SK-N-SH (cell line): ENCODE measurements around the gene SOX15. TPM values are rescaled to one million over a fixed set of nuclear protein-coding genes. Genes with fewer than 3 reads are reported as not detected.

Experiments
- CTCF ChIA-PET: fragments of 300-600, 350-600 bp; formaldehyde crosslinking; extraction: SDS; loops from one replicate; lab custom pipeline; 2021; lab: Yijun Ruan, JAX
- POLR2A ChIA-PET: fragments of 350-600 bp; sonication (Branson Sonifier 250); formaldehyde crosslinking; extraction: SDS; loops from one replicate; lab custom pipeline; 2020; ENCODE audit warnings: antibody characterized with exemption, inconsistent platforms; lab: Yijun Ruan, JAX
- DNase-seq: peaks from one replicate; pipeline ENCODE4 v3.0.0; 2012
- H2AFZ ChIP-seq: fragments of 200-600 bp; sonication (generic); 2 replicates; pipeline ENCODE4 v1.8.1; 2016; ENCODE audit warnings: antibody characterized with exemption, mild to moderate bottlenecking, low read depth
- H3F3A ChIP-seq: fragments of 200-600 bp; sonication (generic); replicated peaks from 2 replicates; pipeline ENCODE3; 2016; ENCODE audit warnings: antibody characterized with exemption, mild to moderate bottlenecking; ENCODE audit not compliant: insufficient read depth
- H3K27ac ChIP-seq, 2 experiments: fragments of 200-500 bp in 1 of 2; fragments of 200-600 bp in 1 of 2; sonication (Bioruptor generic) in 1 of 2; sonication (generic), shearing (Covaris generic) in 1 of 2; 2 replicates each; pipeline versions ENCODE4 v1.5.1 to v1.6.1; 2014 to 2016; ENCODE audit warnings: low read depth in 2 of 2, inconsistent platforms in 1 of 2, low read length in 1 of 2, mild to moderate bottlenecking in 1 of 2, mixed read lengths in 1 of 2
- H3K27me3 ChIP-seq: fragments of 200-600 bp; sonication (generic), shearing (Covaris generic); 2 replicates; pipeline ENCODE4 v1.6.1; 2016; ENCODE audit warnings: mixed run types; ENCODE audit not compliant: insufficient read depth
- H3K36me3 ChIP-seq, 2 experiments: fragments of 200-500 bp in 1 of 2; fragments of 200-600 bp in 1 of 2; sonication (Bioruptor generic) in 1 of 2; sonication (generic) in 1 of 2; replicated peaks in 1 of 2; 2 replicates each; pipeline versions ENCODE3 to v1.5.1; 2014 to 2016; ENCODE audit warnings: low read length in 1 of 2, mild to moderate bottlenecking in 1 of 2; ENCODE audit not compliant: insufficient read depth in 2 of 2, control insufficient read depth in 1 of 2
- H3K4me1 ChIP-seq, 2 experiments: fragments of 200-500 bp in 1 of 2; fragments of 200-600 bp in 1 of 2; sonication (Bioruptor generic) in 1 of 2; sonication (generic), shearing (Covaris generic) in 1 of 2; 2 replicates each; pipeline versions ENCODE4 v1.5.1 to v1.6.1; 2014 to 2016; ENCODE audit warnings: low read depth in 1 of 2, low read length in 1 of 2, mixed run types in 1 of 2; ENCODE audit not compliant: insufficient read depth in 2 of 2, control insufficient read depth in 1 of 2
- H3K4me2 ChIP-seq: fragments of 200-600 bp; sonication (generic), shearing (Covaris generic); 2 replicates; pipeline ENCODE4 v1.6.1; 2017; ENCODE audit warnings: mixed run types
- H3K4me3 ChIP-seq, 2 experiments: fragments of 200-500 bp in 1 of 2; fragments of 200-600 bp in 1 of 2; sonication (Bioruptor generic) in 1 of 2; sonication (generic), shearing (Covaris generic) in 1 of 2; 2 replicates each; pipeline versions ENCODE4 v1.5.1 to v1.8.1; 2014 to 2016; ENCODE audit warnings: low read depth in 2 of 2, inconsistent platforms in 1 of 2, low read length in 1 of 2, mild to moderate bottlenecking in 1 of 2, mixed read lengths in 1 of 2, moderate library complexity in 1 of 2
- H3K79me2 ChIP-seq: fragments of 200-600 bp; sonication (generic); 2 replicates; pipeline ENCODE4 v1.8.1; 2017; ENCODE audit warnings: mild to moderate bottlenecking; ENCODE audit not compliant: insufficient read depth
- H3K9ac ChIP-seq: fragments of 200-600 bp; sonication (generic); 2 replicates; pipeline ENCODE4 v1.6.1; 2017; ENCODE audit warnings: mixed run types
- H3K9me2 ChIP-seq: fragments of 200-600 bp; sonication (generic); 2 replicates; pipeline ENCODE4 v1.6.1; 2017; ENCODE audit warnings: mixed run types
- H3K9me3 ChIP-seq: fragments of 200-600 bp; sonication (generic); 2 replicates; pipeline ENCODE4 v1.6.1; 2017; ENCODE audit warnings: mixed run types, mild to moderate bottlenecking, moderate library complexity
- H4K20me1 ChIP-seq: fragments of 200-600 bp; sonication (generic); 2 replicates; pipeline ENCODE4 v1.6.1; 2017; ENCODE audit warnings: mild to moderate bottlenecking, mixed run types; ENCODE audit not compliant: insufficient read depth
- CHD2 ChIP-seq: fragments of 150-350 bp; IDR thresholded peaks from 2 replicates; pipeline ENCODE4 v1.6.1; 2018; ENCODE audit warnings: low read length; ENCODE audit not compliant: partially characterized antibody
- ELF1 ChIP-seq: IDR thresholded peaks from 2 replicates; pipeline ENCODE4 v1.4.0; 2012
- EP300 ChIP-seq, 2 experiments: IDR thresholded peaks; 2 replicates each; pipeline versions ENCODE4 v1.4.0 to v1.6.1; 2012; ENCODE audit warnings: borderline replicate concordance in 1 of 2, low read depth in 1 of 2, low read length in 1 of 2
- FOSL2 ChIP-seq: IDR thresholded peaks from 2 replicates; pipeline ENCODE4 v1.4.0; 2012; ENCODE audit warnings: low read depth, mild to moderate bottlenecking, moderate library complexity, borderline replicate concordance
- FOXJ3 ChIP-seq: sonication (generic); formaldehyde crosslinking; IDR thresholded peaks from 2 replicates; pipeline ENCODE4 v1.5.1; 2020; ENCODE audit warnings: mild to moderate bottlenecking, missing genetic modification reagents
- FOXM1 ChIP-seq: IDR thresholded peaks from 2 replicates; pipeline ENCODE4 v1.4.0; 2012; ENCODE audit warnings: low read depth, mild to moderate bottlenecking
- GABPA ChIP-seq: IDR thresholded peaks from 2 replicates; pipeline ENCODE4 v1.4.0; 2012; ENCODE audit warnings: low read depth, mild to moderate bottlenecking
- GATA2 ChIP-seq: sonication (generic); formaldehyde crosslinking; IDR thresholded peaks from 2 replicates; pipeline ENCODE4 v1.5.0; 2020; ENCODE audit warnings: mild to moderate bottlenecking, missing genetic modification reagents
- POLR2AphosphoS5 ChIP-seq: IDR thresholded peaks from 2 replicates; pipeline ENCODE4 v1.6.1; 2012; ENCODE audit warnings: low read depth, low read length
- RCOR1 ChIP-seq: fragments of 150-350 bp; IDR thresholded peaks from 2 replicates; pipeline ENCODE4 v1.6.1; 2017; ENCODE audit warnings: antibody characterized with exemption, low read length
- RXRA ChIP-seq: IDR thresholded peaks from 2 replicates; pipeline ENCODE4 v1.4.0; 2012; ENCODE audit warnings: low read depth, mild to moderate bottlenecking, borderline replicate concordance
- SIN3A ChIP-seq: IDR thresholded peaks from 2 replicates; pipeline ENCODE4 v1.6.1; 2012; ENCODE audit warnings: low read depth, mild to moderate bottlenecking, low read length, moderate library complexity, borderline replicate concordance
- WGBS: methylation state at CpG from one replicate; pipeline ENCODE4 v1.1.6; 2017; ENCODE audit warnings: low lambda C conversion rate; 5-methylcytosine and 5-hydroxymethylcytosine counted together
- polyA plus RNA-seq, 3 experiments: library from polyadenylated mRNA; depleted of rRNA; stranded (reverse); fragments of >200 nt; gene quantifications; 2 replicates each; pipeline ENCODE4 v1.2.3, GENCODE V29; 2012
- TF ChIP-seq, protein P1 (sequence below): IDR thresholded peaks from 2 replicates; pipeline ENCODE4 v1.4.0; 2012; ENCODE audit warnings: low read depth, borderline replicate concordance
- TF ChIP-seq, protein P2 (sequence below): IDR thresholded peaks from 2 replicates; pipeline ENCODE4 v1.6.1; 2012; ENCODE audit warnings: mild to moderate bottlenecking, low read depth, low read length, moderate library complexity
- TF ChIP-seq, protein P3 (sequence below): fragments of 150-350 bp; IDR thresholded peaks from 2 replicates; pipeline ENCODE4 v1.6.1; 2017; ENCODE audit warnings: antibody characterized with exemption, low read length, low read depth, borderline replicate concordance
- TF ChIP-seq, protein P4 (sequence below): IDR thresholded peaks from 2 replicates; pipeline ENCODE4; 2012

SOX15 gene
- polyA plus RNA-seq, 1 of the 3 experiments (the other 2 are of a cell fraction): 1.3 TPM

DNA sequence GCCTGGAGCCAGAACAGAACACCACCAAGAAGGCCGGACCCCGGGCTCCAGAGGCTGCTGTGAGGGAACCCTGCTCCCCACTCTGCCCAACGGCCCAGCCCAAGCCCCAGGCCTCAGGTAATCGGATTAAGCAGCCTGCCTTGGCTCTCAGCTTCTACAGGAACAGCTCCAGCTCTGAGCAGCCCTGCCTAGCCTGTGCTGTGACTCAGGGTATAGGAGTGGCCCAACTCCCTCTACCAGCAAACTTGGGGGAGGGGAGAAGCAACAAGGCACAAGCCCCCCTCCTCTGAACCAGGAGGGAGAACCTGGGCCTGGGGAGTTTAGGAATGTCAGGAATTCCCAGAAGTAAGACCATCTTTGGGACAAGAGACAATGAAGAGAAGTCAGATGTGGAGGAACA is 849 bp upstream of the SOX15 start:
- ChIA-PET CTCF (interaction anchor here (0.6 to 3.4 kb wide), 6 partner anchors 11 to 236 kb away, joined by 4 to 22 read pairs (median 17); partner anchors contain the start of genes TMEM95, TP53 and WRAP53), POLR2A (interaction anchor here (0.6 to 3.5 kb wide), 2 partner anchors 25 to 95 kb away, joined by 7 to 23 read pairs; partner anchors contain the start of genes TP53 and WRAP53)
- H4K20me1 ChIP-seq: no peaks in the 10 kb centered on the region
- H3K4me1 ChIP-seq: peaks cover 17 to 32% of the 10 kb centered on the region in 2 experiments
- H3K36me3 ChIP-seq: peaks cover 34 to 67% of the 10 kb centered on the region in 2 experiments
- TF ChIP-seq FOSL2 (peak; percentile 56; the same call in 1 of the 2 replicates), RXRA (no peak), GABPA (no peak), SIN3A (peak; percentile 70; the same call in 1 of the 2 replicates), EP300 (IDR thresholded peaks at IDR 0.05; ENCODE audit: borderline replicate concordance in 1 of 2, low read depth in 1 of 2, low read length in 1 of 2) (no peak)
- H3K9me3 ChIP-seq: no peaks in the 10 kb centered on the region
- peak overlapping the region; percentile 48; the same call in 1 of the 2 replicates for H3K4me2 ChIP-seq
- WGBS: 46% methylated on average over 4 of the region's 4 CpGs
- no peak overlapping the region for H2AFZ ChIP-seq
- H3F3A ChIP-seq: peaks cover 53% of the 10 kb centered on the region
- DNase-seq: peak; percentile 57
- H3K27me3 ChIP-seq: no peaks in the 10 kb centered on the region
- peak overlapping the region; percentile 47 to 63 for H3K27ac ChIP-seq
- no peak overlapping the region for H3K4me3 ChIP-seq
- no peaks in the 10 kb centered on the region for H3K9me2 ChIP-seq
- peak overlapping the region; percentile 31; the same call in 1 of the 2 replicates for H3K9ac ChIP-seq
- peaks cover 14% of the 10 kb centered on the region for H3K79me2 ChIP-seq

DNA sequence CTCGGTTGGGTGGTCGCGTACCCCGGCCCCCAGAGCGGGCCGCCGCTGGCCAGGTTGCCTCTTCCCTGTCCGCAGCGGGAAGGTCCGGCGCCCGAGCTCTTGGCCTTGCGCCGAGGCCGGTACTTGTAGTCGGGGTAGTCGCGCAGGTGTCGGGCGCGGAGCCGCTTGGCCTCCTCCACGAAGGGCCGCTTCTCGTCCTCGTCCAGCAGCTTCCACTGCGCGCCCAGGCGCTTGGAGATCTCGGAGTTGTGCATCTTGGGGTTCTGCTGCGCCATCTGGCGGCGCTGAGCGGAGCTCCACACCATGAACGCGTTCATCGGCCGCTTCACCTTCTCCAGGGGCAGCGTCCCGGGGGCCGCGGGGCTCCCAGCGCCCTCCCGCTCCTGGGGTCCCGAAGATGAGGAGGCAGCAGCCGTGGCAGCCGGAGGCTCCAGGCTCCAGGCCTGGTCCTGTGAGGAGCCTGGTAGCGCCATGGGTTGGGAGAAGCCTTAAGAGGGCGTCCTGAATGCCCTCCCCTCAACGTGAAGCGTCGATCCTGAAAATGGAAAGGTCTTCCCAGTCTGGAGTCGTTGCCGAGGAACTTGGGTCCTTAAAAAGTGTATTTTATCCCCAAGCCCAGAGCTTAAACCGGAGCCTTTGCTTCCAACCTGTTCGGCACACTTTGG is 558 bp downstream of the SOX15 start:
- H2AFZ ChIP-seq: no peak overlapping the region
- peaks cover 20 to 56% of the 10 kb centered on the region in 2 experiments for H3K36me3 ChIP-seq
- H4K20me1 ChIP-seq: no peaks in the 10 kb centered on the region
- peak; percentile 91 for DNase-seq
- H3K27me3 ChIP-seq: no peaks in the 10 kb centered on the region
- POLR2A ChIA-PET: interaction anchor here (0.9 to 3.5 kb wide), 5 partner anchors 10 to 97 kb away, joined by 3 to 23 read pairs (median 3); partner anchors contain the start of genes CD68, FXR2, SAT2 and TP53
- WGBS: 51% methylated on average over 20 of the region's 56 CpGs
- peaks cover 17 to 32% of the 10 kb centered on the region in 2 experiments for H3K4me1 ChIP-seq
- peak overlapping the region in 1 of 2 experiments; percentile 21; a peak in 2 of 4 replicates for H3K27ac ChIP-seq
- H3K9ac ChIP-seq: no peak overlapping the region
- peak overlapping the region; percentile 68; the same call in 1 of the 2 replicates for H3K4me2 ChIP-seq
- no peaks in the 10 kb centered on the region for H3K9me2 ChIP-seq
- CTCF ChIA-PET: interaction anchor here (0.7 to 3.4 kb wide), 30 partner anchors 8 to 452 kb away, joined by 3 to 22 read pairs (median 4); partner anchors contain the start of genes CD68, DNAH2, FXR2 and KDM6B
- peaks cover 28% of the 10 kb centered on the region for H3K79me2 ChIP-seq
- H3K4me3 ChIP-seq: peak overlapping the region in 1 of 2 experiments; percentile 3; a peak in 1 of 4 replicates
- no peaks in the 10 kb centered on the region for H3K9me3 ChIP-seq
- H3F3A ChIP-seq: peaks cover 46% of the 10 kb centered on the region
- TF ChIP-seq GATA2 (no peak), RCOR1 (no peak), RXRA (no peak), ELF1 (no peak), FOXM1 (no peak), EP300 (IDR thresholded peaks at IDR 0.05; ENCODE audit: borderline replicate concordance in 1 of 2, low read depth in 1 of 2, low read length in 1 of 2) (no peak), FOXJ3 (CRISPR knock-in tag) (no peak), POLR2AphosphoS5 (no peak), SIN3A (peak; percentile 59; the same call in 1 of the 2 replicates), CHD2 (no peak), GABPA (no peak)
- TF ChIP-seq, protein P1, sequence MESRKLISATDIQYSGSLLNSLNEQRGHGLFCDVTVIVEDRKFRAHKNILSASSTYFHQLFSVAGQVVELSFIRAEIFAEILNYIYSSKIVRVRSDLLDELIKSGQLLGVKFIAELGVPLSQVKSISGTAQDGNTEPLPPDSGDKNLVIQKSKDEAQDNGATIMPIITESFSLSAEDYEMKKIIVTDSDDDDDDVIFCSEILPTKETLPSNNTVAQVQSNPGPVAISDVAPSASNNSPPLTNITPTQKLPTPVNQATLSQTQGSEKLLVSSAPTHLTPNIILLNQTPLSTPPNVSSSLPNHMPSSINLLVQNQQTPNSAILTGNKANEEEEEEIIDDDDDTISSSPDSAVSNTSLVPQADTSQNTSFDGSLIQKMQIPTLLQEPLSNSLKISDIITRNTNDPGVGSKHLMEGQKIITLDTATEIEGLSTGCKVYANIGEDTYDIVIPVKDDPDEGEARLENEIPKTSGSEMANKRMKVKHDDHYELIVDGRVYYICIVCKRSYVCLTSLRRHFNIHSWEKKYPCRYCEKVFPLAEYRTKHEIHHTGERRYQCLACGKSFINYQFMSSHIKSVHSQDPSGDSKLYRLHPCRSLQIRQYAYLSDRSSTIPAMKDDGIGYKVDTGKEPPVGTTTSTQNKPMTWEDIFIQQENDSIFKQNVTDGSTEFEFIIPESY: no peak
- TF ChIP-seq, protein P2, sequence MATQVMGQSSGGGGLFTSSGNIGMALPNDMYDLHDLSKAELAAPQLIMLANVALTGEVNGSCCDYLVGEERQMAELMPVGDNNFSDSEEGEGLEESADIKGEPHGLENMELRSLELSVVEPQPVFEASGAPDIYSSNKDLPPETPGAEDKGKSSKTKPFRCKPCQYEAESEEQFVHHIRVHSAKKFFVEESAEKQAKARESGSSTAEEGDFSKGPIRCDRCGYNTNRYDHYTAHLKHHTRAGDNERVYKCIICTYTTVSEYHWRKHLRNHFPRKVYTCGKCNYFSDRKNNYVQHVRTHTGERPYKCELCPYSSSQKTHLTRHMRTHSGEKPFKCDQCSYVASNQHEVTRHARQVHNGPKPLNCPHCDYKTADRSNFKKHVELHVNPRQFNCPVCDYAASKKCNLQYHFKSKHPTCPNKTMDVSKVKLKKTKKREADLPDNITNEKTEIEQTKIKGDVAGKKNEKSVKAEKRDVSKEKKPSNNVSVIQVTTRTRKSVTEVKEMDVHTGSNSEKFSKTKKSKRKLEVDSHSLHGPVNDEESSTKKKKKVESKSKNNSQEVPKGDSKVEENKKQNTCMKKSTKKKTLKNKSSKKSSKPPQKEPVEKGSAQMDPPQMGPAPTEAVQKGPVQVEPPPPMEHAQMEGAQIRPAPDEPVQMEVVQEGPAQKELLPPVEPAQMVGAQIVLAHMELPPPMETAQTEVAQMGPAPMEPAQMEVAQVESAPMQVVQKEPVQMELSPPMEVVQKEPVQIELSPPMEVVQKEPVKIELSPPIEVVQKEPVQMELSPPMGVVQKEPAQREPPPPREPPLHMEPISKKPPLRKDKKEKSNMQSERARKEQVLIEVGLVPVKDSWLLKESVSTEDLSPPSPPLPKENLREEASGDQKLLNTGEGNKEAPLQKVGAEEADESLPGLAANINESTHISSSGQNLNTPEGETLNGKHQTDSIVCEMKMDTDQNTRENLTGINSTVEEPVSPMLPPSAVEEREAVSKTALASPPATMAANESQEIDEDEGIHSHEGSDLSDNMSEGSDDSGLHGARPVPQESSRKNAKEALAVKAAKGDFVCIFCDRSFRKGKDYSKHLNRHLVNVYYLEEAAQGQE: no peak
- TF ChIP-seq, protein P3, sequence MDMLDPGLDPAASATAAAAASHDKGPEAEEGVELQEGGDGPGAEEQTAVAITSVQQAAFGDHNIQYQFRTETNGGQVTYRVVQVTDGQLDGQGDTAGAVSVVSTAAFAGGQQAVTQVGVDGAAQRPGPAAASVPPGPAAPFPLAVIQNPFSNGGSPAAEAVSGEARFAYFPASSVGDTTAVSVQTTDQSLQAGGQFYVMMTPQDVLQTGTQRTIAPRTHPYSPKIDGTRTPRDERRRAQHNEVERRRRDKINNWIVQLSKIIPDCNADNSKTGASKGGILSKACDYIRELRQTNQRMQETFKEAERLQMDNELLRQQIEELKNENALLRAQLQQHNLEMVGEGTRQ: no peak
- TF ChIP-seq, protein P4, sequence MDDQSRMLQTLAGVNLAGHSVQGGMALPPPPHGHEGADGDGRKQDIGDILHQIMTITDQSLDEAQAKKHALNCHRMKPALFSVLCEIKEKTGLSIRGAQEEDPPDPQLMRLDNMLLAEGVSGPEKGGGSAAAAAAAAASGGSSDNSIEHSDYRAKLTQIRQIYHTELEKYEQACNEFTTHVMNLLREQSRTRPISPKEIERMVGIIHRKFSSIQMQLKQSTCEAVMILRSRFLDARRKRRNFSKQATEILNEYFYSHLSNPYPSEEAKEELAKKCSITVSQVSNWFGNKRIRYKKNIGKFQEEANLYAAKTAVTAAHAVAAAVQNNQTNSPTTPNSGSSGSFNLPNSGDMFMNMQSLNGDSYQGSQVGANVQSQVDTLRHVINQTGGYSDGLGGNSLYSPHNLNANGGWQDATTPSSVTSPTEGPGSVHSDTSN: no peak
